NCI-H748 (cell line): ENCODE measurements around the gene CHAF1B.
A peak's percentile ranks its signal among the peaks of the same experiment; 100 is the strongest.

ENCODE experiments used
- DNase-seq: peaks from one replicate; lab custom pipeline; 2025; ENCODE audit not compliant: unreplicated experiment; lab: John Stamatoyannopoulos, UW

The CHAF1B gene

GRCh38 chr21:36425286-36425685 lies 40.1 kb downstream of the CHAF1B start:
- no peak for DNase-seq

- no peak for DNase-seq
These were observed 42.3 kb downstream of the CHAF1B start for GRCh38 chr21:36427502-36427901.

- no peak for DNase-seq
These were observed 43.7 kb downstream of the CHAF1B start for GRCh38 chr21:36428761-36429432.

- peak; percentile 13 for DNase-seq
These were observed 44.9 kb downstream of the CHAF1B start for GRCh38 chr21:36429947-36430546.

- no peak for DNase-seq
These were observed 45.6 kb downstream of the CHAF1B start for GRCh38 chr21:36430841-36431240.

- no peak for DNase-seq
These were observed 46.1 kb downstream of the CHAF1B start for GRCh38 chr21:36431252-36431651.

- DNase-seq, result no peak
These were observed 48.0 kb downstream of the CHAF1B start for GRCh38 chr21:36433059-36433709.

- no peak for DNase-seq
These were observed 49.0 kb downstream of the CHAF1B start for GRCh38 chr21:36434144-36434543.

GRCh38 chr21:36436829-36437744 lies 51.9 kb downstream of the CHAF1B start:
- DNase-seq, result no peak

- DNase-seq, result no peak
These were observed 52.5 kb downstream of the CHAF1B start for GRCh38 chr21:36437745-36438128.

GRCh38 chr21:36441715-36442114 lies 56.5 kb downstream of the CHAF1B start:
- no peak for DNase-seq

GRCh38 chr21:36446301-36446700 lies 61.1 kb downstream of the CHAF1B start:
- DNase-seq, result no peak

GRCh38 chr21:36450511-36450910 lies 65.3 kb downstream of the CHAF1B start:
- no peak for DNase-seq

- no peak for DNase-seq
These were observed 66.3 kb downstream of the CHAF1B start for GRCh38 chr21:36451506-36451905.

- DNase-seq, result no peak
These were observed 67.2 kb downstream of the CHAF1B start for GRCh38 chr21:36452281-36452825.

- peak; percentile 68 for DNase-seq
These were observed 68.9 kb downstream of the CHAF1B start for GRCh38 chr21:36454093-36454531.

GRCh38 chr21:36454706-36455105 lies 69.5 kb downstream of the CHAF1B start:
- DNase-seq, result no peak

GRCh38 chr21:36456729-36457414 lies 71.7 kb downstream of the CHAF1B start:
- no peak for DNase-seq

- no peak for DNase-seq
These were observed 73.9 kb downstream of the CHAF1B start for GRCh38 chr21:36459098-36459497.

GRCh38 chr21:36460866-36461265 lies 75.7 kb downstream of the CHAF1B start:
- no peak for DNase-seq
